HG03432 (cell line): ENCODE measurements around the gene CACNB4.
"Not testable (repeated sequence)": the region's sequence is repeated elsewhere in the genome, so short reads cannot be mapped to it uniquely, and the experiment has no call there.

Source experiments
- ATAC-seq: cut with Tn5 transposase; IDR thresholded peaks from one replicate; pipeline ENCODE4 v1.9.1; 2021; ENCODE audit warnings: mild to moderate bottlenecking, moderate library complexity; ENCODE audit not compliant: unreplicated experiment

Gene CACNB4

GRCh38 chr2:152025678-152026287, 73.1 kb downstream of the CACNB4 start:
- ATAC-seq = peak; percentile 88

DNA sequence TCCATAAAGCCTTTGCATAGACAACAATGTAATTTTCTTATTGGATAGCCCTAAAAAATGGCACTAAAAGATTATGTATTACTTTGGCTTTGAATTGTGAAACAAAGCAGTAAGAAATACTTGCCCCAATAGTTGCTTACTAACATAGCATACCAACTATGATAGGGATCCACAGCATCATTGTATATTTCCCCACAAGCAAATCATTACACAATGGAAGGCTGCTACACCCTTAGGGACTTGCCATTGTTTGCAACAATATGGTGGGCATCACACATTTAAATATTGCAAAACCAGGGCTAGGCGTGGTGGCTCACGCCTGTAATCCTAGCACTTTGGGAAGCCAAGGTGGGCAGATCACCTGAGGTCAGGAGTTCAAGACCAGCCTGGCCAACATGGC, 74.4 kb downstream of the CACNB4 start:
- ATAC-seq = no peak

DNA sequence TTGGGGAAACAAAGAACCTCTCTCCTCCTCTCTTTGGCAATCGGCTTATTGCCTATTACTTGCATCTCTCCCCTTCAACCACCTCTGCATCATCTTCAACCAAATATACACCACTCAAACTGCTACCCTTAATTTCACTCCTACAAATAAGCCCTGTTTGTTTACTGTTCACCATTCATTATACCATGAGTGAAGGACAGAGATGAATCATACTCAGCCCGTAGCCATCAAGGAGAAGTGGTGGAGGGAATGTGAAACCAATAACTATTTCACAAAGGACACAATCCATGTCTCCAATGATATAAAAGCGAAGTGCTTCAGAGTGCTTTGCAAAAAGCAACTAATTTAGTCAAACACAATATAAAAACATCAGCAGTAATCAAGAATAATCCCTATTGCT, 76.8 kb downstream of the CACNB4 start:
- peak; percentile 45 for ATAC-seq

GRCh38 chr2:152021001-152021400, 77.8 kb downstream of the CACNB4 start:
- not testable (repeated sequence) for ATAC-seq

DNA sequence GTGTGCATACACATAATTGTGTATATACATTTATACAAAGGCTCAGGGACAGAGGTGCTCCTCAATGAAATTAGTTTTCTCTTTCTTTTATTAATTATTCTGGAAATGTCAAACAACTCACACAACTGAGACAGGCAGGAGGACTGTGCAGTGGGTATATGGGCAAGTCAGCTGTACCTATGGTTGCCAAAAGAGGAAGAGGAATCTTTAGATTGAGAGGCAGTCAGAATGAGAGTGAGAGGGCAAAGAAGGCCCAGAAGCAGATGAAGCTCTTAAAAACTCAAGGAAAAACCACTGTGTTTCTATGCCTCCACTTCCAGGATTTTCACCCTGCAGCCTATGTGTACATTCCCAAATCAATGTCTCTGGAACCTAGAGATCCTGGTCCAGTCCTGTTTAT, 79.1 kb downstream of the CACNB4 start:
- peak; percentile 52 for ATAC-seq

DNA sequence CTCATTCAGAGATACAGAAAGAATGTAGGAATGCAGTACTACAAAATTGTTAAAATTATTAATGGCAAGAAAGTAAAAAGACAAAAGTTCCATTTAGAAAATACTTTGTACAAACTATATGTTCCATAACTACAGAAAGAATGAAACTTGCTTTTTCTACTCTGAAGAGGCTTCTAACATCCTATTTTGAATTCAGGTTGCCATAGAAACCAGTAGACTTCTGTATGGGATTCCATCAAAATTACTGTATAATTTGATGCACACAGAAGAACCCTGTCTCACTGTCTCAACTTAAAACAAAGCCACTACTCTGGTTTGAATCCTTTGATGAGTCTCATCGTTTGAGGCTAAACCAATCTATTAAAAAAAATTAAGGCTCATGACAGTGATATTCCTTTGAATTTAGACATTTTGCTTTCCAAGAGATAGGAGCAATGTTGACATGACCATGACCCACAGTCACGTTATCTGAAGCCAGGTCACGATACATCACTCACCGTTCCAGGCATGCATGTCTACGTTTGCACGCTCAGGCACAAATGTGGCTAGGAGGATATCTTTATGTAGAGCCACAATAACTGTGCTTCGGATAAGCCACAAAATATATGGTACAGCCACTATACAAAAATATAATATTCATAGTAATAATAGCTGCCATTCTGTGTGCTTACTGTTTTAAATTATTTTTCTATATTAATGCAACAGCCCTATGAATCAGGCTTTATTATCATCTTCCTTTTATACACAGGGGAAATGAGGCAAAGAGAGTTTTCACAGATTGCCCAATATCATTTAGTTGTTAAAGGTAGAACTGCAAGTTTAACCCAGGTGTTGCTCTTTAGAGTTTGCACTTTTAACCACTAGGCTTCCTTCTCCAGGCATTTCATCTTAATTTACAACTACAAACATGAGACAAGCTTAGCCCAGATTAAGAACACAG, 82.4 kb downstream of the CACNB4 start:
- no peak for ATAC-seq

DNA sequence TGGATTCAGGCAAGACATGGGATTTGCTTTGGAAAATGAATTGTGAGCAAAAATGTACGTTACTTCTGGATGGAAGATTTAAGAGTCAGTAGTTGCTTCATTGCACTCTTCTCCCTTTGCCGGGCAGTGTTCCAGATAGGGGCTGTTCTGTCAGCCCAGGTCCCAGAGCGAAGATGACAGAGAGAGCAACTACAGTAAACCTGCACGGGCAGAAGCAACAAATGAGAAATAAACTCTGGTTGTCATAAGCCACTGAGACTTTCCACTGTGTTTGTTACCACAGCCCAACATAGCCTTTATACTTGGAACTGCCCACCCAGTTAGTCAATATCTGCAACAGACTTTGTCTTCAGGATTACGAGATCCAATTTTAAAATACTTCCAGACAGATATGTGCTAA, 83.3 kb downstream of the CACNB4 start:
- ATAC-seq = no peak

DNA sequence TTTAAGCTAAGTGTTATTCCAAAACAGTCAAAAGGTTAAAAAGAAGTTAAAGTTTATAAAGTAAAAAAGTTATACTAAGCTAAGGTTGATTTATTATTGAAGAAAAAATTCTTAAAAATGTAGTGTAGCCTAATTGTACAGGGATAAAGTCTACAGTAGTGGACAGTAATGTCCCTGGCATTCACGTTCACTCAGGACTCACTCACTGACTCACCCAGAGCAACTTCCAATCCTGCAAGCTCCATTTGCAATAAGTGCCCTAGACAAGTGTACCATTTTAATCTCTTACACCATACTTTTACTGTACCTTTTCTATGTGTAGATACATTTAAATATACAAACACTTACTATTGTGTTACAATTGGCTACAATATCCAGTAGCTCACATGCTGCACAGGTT, 86.1 kb downstream of the CACNB4 start:
- ATAC-seq = no peak

DNA sequence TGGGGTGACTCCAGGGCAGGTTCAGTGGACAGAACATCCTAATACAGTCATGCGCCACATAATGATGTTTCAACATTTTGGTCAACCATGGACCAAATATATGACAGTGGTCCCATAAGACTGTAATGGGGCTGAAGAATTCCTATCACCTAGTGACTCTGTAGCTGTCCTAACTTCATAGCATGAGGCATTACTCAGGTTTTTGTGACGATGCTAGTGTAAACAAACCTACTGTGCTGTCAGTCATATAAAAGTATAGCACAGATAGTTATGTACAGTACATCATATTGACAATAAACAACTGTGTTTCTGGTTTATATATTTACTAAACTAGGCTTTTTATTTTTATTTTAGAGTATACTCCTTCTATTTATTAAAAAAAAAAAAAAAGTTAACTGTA, 87.1 kb downstream of the CACNB4 start:
- ATAC-seq = no peak

DNA sequence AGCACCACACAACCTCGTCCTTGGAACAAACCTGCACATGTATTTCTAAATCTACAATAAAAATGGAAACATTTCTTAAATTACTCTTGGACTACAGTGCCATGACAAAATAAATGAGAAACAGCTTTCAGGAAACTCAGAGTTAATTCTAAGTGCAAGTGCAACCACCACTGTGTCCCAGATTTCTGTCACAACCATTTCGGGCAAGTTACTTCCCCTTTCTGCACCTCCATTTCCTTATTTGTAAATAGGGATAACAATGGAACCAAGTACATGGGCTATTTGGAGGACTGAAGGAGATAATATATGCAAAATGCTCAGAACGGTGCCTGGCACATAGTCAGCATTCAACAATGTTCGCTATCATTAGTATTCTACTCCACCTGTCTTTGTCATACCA, 93.2 kb downstream of the CACNB4 start:
- ATAC-seq = no peak

- not testable (repeated sequence) for ATAC-seq
Observed at GRCh38 chr2:152003283-152003682, 95.6 kb downstream of the CACNB4 start.

GRCh38 chr2:151999053-151999452, 99.8 kb downstream of the CACNB4 start:
- peak; percentile 79 for ATAC-seq

DNA sequence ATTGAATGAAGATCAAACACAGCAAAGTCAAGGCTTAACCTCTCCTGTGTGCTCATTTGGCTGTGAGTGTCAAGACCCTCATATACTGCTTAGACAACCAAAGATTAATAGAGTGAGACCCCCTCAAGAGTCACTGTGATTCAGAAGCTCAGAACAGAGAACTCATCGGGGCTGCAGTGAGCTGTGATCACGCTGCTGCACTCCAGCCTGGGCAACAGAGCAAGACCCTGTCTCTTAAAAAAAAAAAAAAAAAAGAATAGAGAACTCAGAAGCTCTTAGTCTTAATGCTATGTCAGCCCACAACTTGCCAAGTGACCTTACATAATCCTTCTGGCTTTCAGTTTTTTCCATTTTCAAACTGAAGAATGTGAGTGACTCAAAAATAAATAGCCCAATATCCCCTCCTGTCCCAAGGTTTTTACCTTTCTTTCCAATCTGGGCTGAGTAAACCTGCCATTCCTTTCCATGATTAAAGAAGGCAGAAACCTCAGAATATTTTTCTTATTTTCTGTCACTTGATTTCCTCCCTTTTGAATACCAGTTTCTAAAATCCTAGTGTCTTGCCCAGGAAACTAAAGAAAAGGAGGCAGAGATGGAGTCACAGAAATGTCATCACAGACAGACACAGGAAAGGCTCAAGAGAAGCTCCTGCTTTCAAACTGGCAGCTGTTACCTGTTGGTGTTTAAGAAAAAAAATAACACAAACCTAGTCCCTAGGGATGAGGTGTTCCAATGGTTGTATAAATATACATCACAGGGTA, 102.4 kb downstream of the CACNB4 start:
- no peak for ATAC-seq

GRCh38 chr2:151995161-151995557, 103.7 kb downstream of the CACNB4 start:
- no peak for ATAC-seq

DNA sequence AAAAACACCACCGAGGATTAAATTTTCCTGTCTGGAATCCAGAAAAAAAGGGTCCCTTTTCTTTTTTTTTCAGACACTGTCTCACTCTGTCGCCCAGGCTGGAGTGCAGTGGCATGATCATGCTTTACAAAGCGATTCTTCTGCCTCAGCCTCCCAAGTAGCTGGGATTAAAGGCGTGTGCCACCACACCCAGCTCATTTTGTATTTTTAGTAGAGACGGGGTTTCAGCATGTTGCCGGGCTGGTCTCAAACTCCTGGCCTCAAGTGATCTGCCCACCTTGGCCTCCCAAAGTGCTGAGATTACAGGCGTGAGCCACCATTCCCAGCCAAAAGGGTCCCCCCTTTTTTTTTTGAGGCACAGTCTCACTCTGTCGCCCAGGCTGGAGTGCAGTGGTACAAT, 104.7 kb downstream of the CACNB4 start:
- ATAC-seq = not testable (repeated sequence)

GRCh38 chr2:151991010-151991409, 107.8 kb downstream of the CACNB4 start:
- ATAC-seq = no peak

DNA sequence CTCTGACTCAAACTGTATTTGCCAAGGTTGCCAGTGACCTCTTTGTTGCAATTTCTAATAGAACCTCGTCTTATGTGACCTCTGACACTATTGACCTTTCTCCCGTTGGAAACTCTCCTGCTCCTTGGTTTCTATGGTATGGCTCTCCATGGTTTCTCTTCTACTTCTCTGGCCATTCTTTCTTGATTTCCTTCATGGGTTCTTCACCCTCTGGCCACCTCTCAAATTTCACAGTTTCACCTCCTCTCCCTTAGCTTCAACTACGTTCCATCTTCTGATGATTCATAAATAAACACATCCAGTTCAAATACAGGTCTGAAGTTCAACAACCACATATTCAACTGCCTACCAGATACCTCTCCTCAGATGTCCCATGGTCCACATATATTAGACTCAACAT, 109.5 kb downstream of the CACNB4 start:
- no peak for ATAC-seq

DNA sequence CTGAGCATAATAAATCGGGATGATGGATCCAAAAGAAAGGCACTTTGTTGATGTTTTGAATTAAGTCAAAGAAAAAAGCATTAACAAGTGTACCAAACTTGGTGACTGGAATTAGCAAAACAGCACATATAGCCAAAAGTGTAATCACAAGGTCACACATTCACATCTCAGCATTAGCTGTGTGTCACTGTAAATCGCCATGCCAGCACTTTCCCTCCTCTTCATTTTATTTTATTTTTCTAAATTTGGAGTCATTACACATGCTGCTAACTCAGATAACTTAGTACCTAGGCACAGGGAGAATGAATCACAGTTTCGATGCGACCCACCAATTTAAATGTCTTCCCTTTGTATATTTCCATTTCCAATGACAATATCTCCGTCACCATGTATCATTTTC, 111.4 kb downstream of the CACNB4 start:
- no peak for ATAC-seq

GRCh38 chr2:151984424-151985083, 114.3 kb downstream of the CACNB4 start:
- peak; percentile 62 for ATAC-seq

DNA sequence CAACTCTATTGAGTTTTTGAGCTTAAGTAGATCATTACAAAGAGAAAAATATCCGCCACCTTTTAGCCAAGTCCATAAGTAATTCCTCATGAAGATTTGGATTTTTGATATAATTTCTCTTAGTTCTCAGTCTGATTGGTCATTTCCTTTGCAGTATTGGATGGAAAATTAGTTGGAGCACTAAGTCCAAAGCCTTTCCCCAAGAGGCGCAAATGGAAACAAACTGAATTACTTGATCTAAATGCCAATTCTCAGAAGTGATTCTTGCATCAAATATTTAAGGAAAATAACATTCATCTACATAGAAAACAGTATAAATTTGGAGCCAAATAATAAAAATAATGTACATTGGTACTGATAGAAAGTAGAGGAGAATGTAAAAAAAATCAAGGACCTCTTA, 115.6 kb downstream of the CACNB4 start:
- no peak for ATAC-seq

DNA sequence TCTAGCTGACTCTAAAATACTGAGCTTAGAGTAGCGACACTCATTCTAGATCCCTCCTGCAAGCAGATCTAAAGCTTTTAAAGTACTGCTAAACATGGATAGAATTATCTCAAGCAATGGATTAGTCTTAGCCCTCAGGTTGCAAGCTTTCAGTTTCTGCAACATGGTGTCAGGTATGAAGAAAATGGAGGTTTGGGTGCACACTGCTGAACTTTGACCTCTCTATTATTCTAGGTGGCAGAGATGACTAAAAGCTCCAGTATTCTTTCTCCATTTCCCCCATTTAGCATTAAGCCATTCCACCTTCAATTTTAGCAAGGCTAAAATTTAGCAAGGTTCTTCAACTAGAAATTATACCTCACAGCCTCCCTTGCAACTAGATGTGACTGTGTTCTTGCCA, 117.0 kb downstream of the CACNB4 start:
- ATAC-seq = no peak
